IMR-90 (cell line): ENCODE results near the gene NXPH2. TPM values are rescaled to one million over a fixed set of nuclear protein-coding genes. Genes with fewer than 3 reads are reported as not detected.

ENCODE experiments used
- ATAC-seq: fragments of 200-7000 bp; cut with Tn5 transposase; 2 replicates; pipeline ENCODE4 v1.9.1; 2020; ENCODE audit warnings: low read depth, mild to moderate bottlenecking, moderate library complexity
- BruUV-seq: library from RNA; stranded (reverse); fragments of 400-500 nt; replicated peaks from 2 replicates; lab custom pipeline; 2021; lab: Mats Ljungman, UMichigan
- CTCF ChIA-PET: fragments of 300-600 bp; formaldehyde crosslinking; extraction: SDS; loops from one replicate; lab custom pipeline; 2021; ENCODE audit warnings: antibody characterized with exemption; lab: Yijun Ruan, JAX
- POLR2A ChIA-PET: fragments of 300-600 bp; sonication (Branson Sonifier 250); formaldehyde crosslinking; loops from one replicate; lab custom pipeline; 2022; ENCODE audit warnings: antibody characterized with exemption; ENCODE audit not compliant: unreplicated experiment; lab: Charles Lee
- DNase-seq: peaks from one replicate; pipeline ENCODE4 v3.0.0; 2013
- H2AFZ ChIP-seq: replicated peaks from 2 replicates; pipeline ENCODE3; 2013; ENCODE audit warnings: low read length, mild to moderate bottlenecking; ENCODE audit not compliant: poor library complexity
- H2AK5ac ChIP-seq: 2 replicates; pipeline ENCODE4 v1.6.1; 2013; ENCODE audit warnings: low read depth, low read length, inconsistent platforms
- H2AK9ac ChIP-seq: replicated peaks from 2 replicates; pipeline ENCODE3; 2013; ENCODE audit warnings: mild to moderate bottlenecking, low read depth, low read length, moderate library complexity; ENCODE audit not compliant: poor library complexity
- H2BK120ac ChIP-seq: 2 replicates; pipeline ENCODE4 v1.6.1; 2013; ENCODE audit warnings: low read depth, low read length, inconsistent platforms
- H2BK15ac ChIP-seq: 3 replicates; pipeline ENCODE4 v1.6.1; 2013; ENCODE audit warnings: low read depth, low read length, inconsistent platforms
- H2BK20ac ChIP-seq: 2 replicates; pipeline ENCODE4 v1.6.1; 2013; ENCODE audit warnings: low read depth, mild to moderate bottlenecking, inconsistent platforms, low read length, moderate library complexity
- H2BK5ac ChIP-seq: 2 replicates; pipeline ENCODE4 v1.6.1; 2013; ENCODE audit warnings: mild to moderate bottlenecking, low read depth, low read length, inconsistent platforms; ENCODE audit not compliant: poor library complexity, severe bottlenecking
- H3K14ac ChIP-seq: replicated peaks from 2 replicates; pipeline ENCODE4 v1.6.1; 2013; ENCODE audit warnings: low read depth, low read length, inconsistent platforms
- H3K18ac ChIP-seq: 2 replicates; pipeline ENCODE4 v1.6.1; 2013; ENCODE audit warnings: low read depth, low read length, control low read depth
- H3K23ac ChIP-seq: 2 replicates; pipeline ENCODE4 v1.6.1; 2013; ENCODE audit warnings: low read depth, low read length, inconsistent platforms
- H3K27ac ChIP-seq: 2 replicates; pipeline ENCODE4 v1.5.1; 2013; ENCODE audit warnings: mild to moderate bottlenecking, control low read depth, low read length; ENCODE audit not compliant: insufficient read depth
- H3K27me3 ChIP-seq: 2 replicates; pipeline ENCODE4 v1.6.1; 2013; ENCODE audit warnings: low read length; ENCODE audit not compliant: control insufficient read depth, insufficient read depth
- H3K36me3 ChIP-seq: 2 replicates; pipeline ENCODE4 v1.6.1; 2013; ENCODE audit warnings: low read length, mixed read lengths; ENCODE audit not compliant: control insufficient read depth, insufficient read depth
- H3K4ac ChIP-seq: 2 replicates; pipeline ENCODE4 v1.6.1; 2013; ENCODE audit warnings: low read depth, low read length, inconsistent platforms
- H3K4me1 ChIP-seq: 2 replicates; pipeline ENCODE4 v1.6.1; 2013; ENCODE audit warnings: low read length, mixed read lengths; ENCODE audit not compliant: control insufficient read depth, insufficient read depth
- H3K4me2 ChIP-seq: 2 replicates; pipeline ENCODE4 v1.6.1; 2013; ENCODE audit warnings: low read depth, mild to moderate bottlenecking, control low read depth, low read length, moderate library complexity
- H3K4me3 ChIP-seq: 2 replicates; pipeline ENCODE4 v1.5.1; 2013; ENCODE audit warnings: low read depth, mild to moderate bottlenecking, control low read depth, low read length, moderate library complexity; ENCODE audit not compliant: insufficient read depth
- H3K56ac ChIP-seq: 2 replicates; pipeline ENCODE4 v1.6.1; 2013; ENCODE audit warnings: low read length, inconsistent platforms; ENCODE audit not compliant: insufficient read depth; ENCODE audit errors: extremely low read depth
- H3K79me1 ChIP-seq, 2 experiments: 2 replicates each; pipeline ENCODE4 v1.6.1; 2013; ENCODE audit warnings: low read length in 2 of 2, inconsistent platforms in 1 of 2, low read depth in 1 of 2
- H3K9ac ChIP-seq: 2 replicates; pipeline ENCODE4 v1.6.1; 2013; ENCODE audit warnings: low read depth, low read length, control low read depth
- H3K9me1 ChIP-seq: 2 replicates; pipeline ENCODE4 v1.6.1; 2013; ENCODE audit warnings: low read length, inconsistent platforms; ENCODE audit not compliant: insufficient read depth
- H3K9me3 ChIP-seq: 2 replicates; pipeline ENCODE4 v1.6.1; 2013; ENCODE audit warnings: low read length; ENCODE audit not compliant: control insufficient read depth, insufficient read depth
- H4K20me1 ChIP-seq: 2 replicates; pipeline ENCODE4 v1.6.1; 2013; ENCODE audit warnings: low read length, inconsistent platforms; ENCODE audit not compliant: insufficient read depth
- H4K5ac ChIP-seq: 2 replicates; pipeline ENCODE4 v1.6.1; 2013; ENCODE audit warnings: mild to moderate bottlenecking, low read depth, low read length, control low read depth
- H4K8ac ChIP-seq, 2 experiments: 2 replicates each; pipeline ENCODE4 v1.6.1; 2013; ENCODE audit warnings: low read depth in 2 of 2, low read length in 2 of 2, control low read depth in 1 of 2, inconsistent platforms in 1 of 2
- H4K91ac ChIP-seq: 2 replicates; pipeline ENCODE4 v1.6.1; 2013; ENCODE audit warnings: low read depth, low read length, inconsistent platforms; ENCODE audit not compliant: insufficient read depth
- MAZ ChIP-seq: IDR thresholded peaks from 2 replicates; pipeline ENCODE4 v1.6.1; 2012; ENCODE audit warnings: low read depth, mild to moderate bottlenecking, low read length, improper control_type of control experiment, moderate library complexity, borderline replicate concordance
- MXI1 ChIP-seq: IDR thresholded peaks from 2 replicates; pipeline ENCODE4 v1.6.1; 2012; ENCODE audit warnings: low read depth, mild to moderate bottlenecking, low read length, moderate library complexity, borderline replicate concordance
- NFE2L2 ChIP-seq: fragments of 150-350 bp; IDR thresholded peaks from 2 replicates; pipeline ENCODE4 v1.6.1; 2016; ENCODE audit warnings: low read depth, mild to moderate bottlenecking, low read length
- RAD21 ChIP-seq: IDR thresholded peaks from 2 replicates; pipeline ENCODE4 v1.6.1; 2012; ENCODE audit warnings: low read length, improper control_type of control experiment
- WGBS, 2 experiments: methylation state at CpG; one replicate each; pipeline versions ENCODE4 v1.1.5 to v1.1.7; 2013; ENCODE audit warnings: missing lambda C conversion rate in 2 of 2; ENCODE audit not compliant: insufficient read length in 1 of 2; ENCODE audit errors: extremely low coverage in 2 of 2; 5-methylcytosine and 5-hydroxymethylcytosine counted together
- dilution Hi-C: fragments of 300-500 bp; cut with HindIII; formaldehyde crosslinking; loops from one replicate; pipeline ENCODE4 v1.14.3; 2018; ENCODE audit warnings: low sequenced_read_pairs; ENCODE audit not compliant: unreplicated experiment
- in situ Hi-C: fragments of 300-500 bp; cut with MboI; formaldehyde crosslinking; loops from 3 replicates; pipeline ENCODE4 v1.14.3; 2019; ENCODE audit warnings: low sequenced_read_pairs, inconsistent platforms, mixed read lengths
- intact Hi-C: fragments of 100-400 bp; cut with micrococcal nuclease; formaldehyde crosslinking; loops from 2 replicates; pipeline ENCODE4 v1.10.0; 2022
- polyA plus RNA-seq, 3 experiments: library from polyadenylated mRNA; depleted of rRNA; stranded (reverse); fragments of >200 nt; gene quantifications; 2 replicates each; pipeline ENCODE4 v1.2.3, GENCODE V29; 2012; ENCODE audit warnings: low replicate concordance in 1 of 3
- total RNA-seq: library from RNA; depleted of rRNA; stranded (reverse); fragments of >200 nt; gene quantifications from 2 replicates; pipeline ENCODE4 v1.2.3, GENCODE V29; 2012

NXPH2 gene
- total and polyA plus RNA-seq, 2 of the 4 experiments (the other 2 are of a cell fraction): not detected

DNA sequence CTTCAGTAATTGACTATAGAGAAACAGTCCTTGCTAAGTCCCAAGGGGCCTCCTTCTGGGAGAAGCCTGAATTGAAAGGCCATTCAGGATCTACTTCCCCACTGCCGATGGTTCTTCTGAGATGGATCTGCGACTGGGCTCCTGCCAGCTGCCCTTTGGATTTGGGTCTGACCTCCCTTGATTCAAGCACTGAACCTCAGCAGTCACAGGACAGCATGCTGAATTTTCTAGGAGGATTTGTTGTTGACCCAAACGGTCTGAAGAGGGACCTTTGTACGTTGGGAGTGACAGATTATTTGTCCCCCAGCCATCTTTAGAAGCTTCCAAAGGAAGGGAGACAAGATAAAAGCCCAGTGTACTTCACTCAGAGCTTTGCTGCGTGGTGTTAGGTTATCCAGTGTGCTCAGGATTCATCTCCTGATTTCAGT lies 67.1 kb downstream of the NXPH2 start:
- H2AK5ac ChIP-seq: no peak overlapping the region
- H3K9ac ChIP-seq: no peak overlapping the region
- H3K4ac ChIP-seq: no peak overlapping the region
- no peak overlapping the region for H2BK5ac ChIP-seq
- WGBS, 2 experiments: 80% methylated on average over 2 of the region's 5 CpGs; no CpG with 5 or more reads in 1 of the 2 experiments
- peaks cover 3% of the 10 kb centered on the region; the same call in 1 of the 2 replicates for H3K9me1 ChIP-seq
- no peak overlapping the region for H4K8ac ChIP-seq
- no peaks in the 10 kb centered on the region for H3K36me3 ChIP-seq
- no peak overlapping the region for H4K5ac ChIP-seq
- ChIA-PET POLR2A (no interaction called here), CTCF (no interaction called here)
- H2AK9ac ChIP-seq: no peak overlapping the region
- no peak overlapping the region for H4K91ac ChIP-seq
- no peak overlapping the region for H2BK120ac ChIP-seq
- TF ChIP-seq MXI1: no peak
- no peak for TF ChIP-seq NFE2L2
- no peak for TF ChIP-seq MAZ
- TF ChIP-seq RAD21: no peak
- no peaks in the 10 kb centered on the region for H3K27me3 ChIP-seq
- no peak for DNase-seq
- BruUV-seq: no TSS peak
- H2BK15ac ChIP-seq: no peak overlapping the region
- H3K9me3 ChIP-seq: no peaks in the 10 kb centered on the region
- dilution Hi-C loops: no loop called here
- H3K4me2 ChIP-seq: no peak overlapping the region
- H4K20me1 ChIP-seq: no peaks in the 10 kb centered on the region
- H3K27ac ChIP-seq: no peak overlapping the region
- no peak overlapping the region for H3K18ac ChIP-seq
- H3K23ac ChIP-seq: no peak overlapping the region
- no peak overlapping the region for H2BK20ac ChIP-seq
- no peak overlapping the region for H3K4me3 ChIP-seq
- no peak for ATAC-seq
- no peaks in the 10 kb centered on the region for H3K79me1 ChIP-seq
- no peak overlapping the region for H2AFZ ChIP-seq
- H3K56ac ChIP-seq: no peak overlapping the region
- H3K4me1 ChIP-seq: peaks cover 3% of the 10 kb centered on the region; the same call in 1 of the 2 replicates
- in situ Hi-C loops: no loop called here
- intact Hi-C loops: no loop called here
- H3K14ac ChIP-seq: no peak overlapping the region
